NCI-H2196 (cell line): ENCODE data around the gene OR6N2.

Experiments
- DNase-seq: peaks from one replicate; lab custom pipeline; 2025; ENCODE audit not compliant: unreplicated experiment; lab: John Stamatoyannopoulos, UW

OR6N2 gene

GRCh38 chr1:158771950-158772866 lies 8.8 kb downstream of the OR6N2 start, which contains the start of gene OR6N1:
Gene OR6N1, minus strand, starts transcription at chr1:158772195. Its CDS starts 5,513 bp downstream, at chr1:158766682.
- DNase-seq, result no peak

GRCh38 chr1:158754420-158754819 lies 26.6 kb downstream of the OR6N2 start, which contains the start of gene OR6K6:
Gene OR6K6, plus strand, starts transcription at chr1:158754720. Its CDS starts 168 bp downstream, at chr1:158754888.
- DNase-seq, result no peak

- no peak for DNase-seq
Measured at GRCh38 chr1:158752155-158752712, 28.8 kb downstream of the OR6N2 start.

- DNase-seq, result no peak
Measured at GRCh38 chr1:158735848-158736247, 45.2 kb downstream of the OR6N2 start.

- no peak for DNase-seq
Measured at GRCh38 chr1:158732524-158732923, 48.5 kb downstream of the OR6N2 start.

- no peak for DNase-seq
Measured at GRCh38 chr1:158731707-158732106, 49.3 kb downstream of the OR6N2 start.

GRCh38 chr1:158730453-158730852 lies 50.6 kb downstream of the OR6N2 start:
- no peak for DNase-seq

- no peak for DNase-seq
Measured at GRCh38 chr1:158728510-158729225, 52.3 kb downstream of the OR6N2 start.

GRCh38 chr1:158724442-158724841 lies 56.6 kb downstream of the OR6N2 start:
- no peak for DNase-seq
